K562 (cell line): ENCODE measurements around the gene EPDR1. TPM values are rescaled to one million over a fixed set of nuclear protein-coding genes. Genes with fewer than 3 reads are reported as not detected.

Experiments used
- MTF1 ChIP-seq: fragments of 250-450 bp; sonication (Bioruptor Pico); IDR thresholded peaks from 2 replicates; pipeline ENCODE4 v1.9.0; 2021; ENCODE audit warnings: moderate library complexity, mild to moderate bottlenecking, inconsistent platforms, borderline replicate concordance
- NCOR1 ChIP-seq: fragments of 450-650 bp; IDR thresholded peaks from 2 replicates; pipeline ENCODE4 v1.6.1; 2016; ENCODE audit warnings: mild to moderate bottlenecking, moderate library complexity
- SIRT6 ChIP-seq: IDR thresholded peaks from one replicate; pipeline ENCODE4 v1.6.1; 2012; ENCODE audit warnings: low read depth, mild to moderate bottlenecking, control low read depth, inconsistent platforms, low read length, moderate library complexity
- TEAD4 ChIP-seq, 2 experiments: sonication (generic) in 1 of 2; formaldehyde crosslinking in 1 of 2; IDR thresholded peaks; 2 replicates each; pipeline versions ENCODE4 v1.6.1 to v1.8.0; 2012 to 2022; ENCODE audit warnings: borderline replicate concordance in 1 of 2, inconsistent platforms in 1 of 2, low read length in 1 of 2, mild to moderate bottlenecking in 1 of 2, missing genetic modification reagents in 1 of 2
- polyA plus RNA-seq, 8 experiments: library from polyadenylated mRNA; depleted of rRNA in 4 of 8; stranded (reverse) in 5 of 8; unstranded in 3 of 8; fragments of >200 nt; fragmentation: Nextera tagmentation in 2 of 8; fragmentation: Illumina TruSeq in 1 of 8; extraction: Ambion mirVana in 2 of 8; extraction: Trizol in 1 of 8; gene quantifications; 2 replicates each; pipeline versions ENCODE4 v1.2.1 to v1.2.3, GENCODE V29; 2011 to 2014; ENCODE audit warnings: inconsistent platforms in 1 of 8, missing spikeins in 1 of 8
- total RNA-seq, 7 experiments: library from RNA; depleted of rRNA in 6 of 7; stranded (reverse); fragments of >200 nt in 6 of 7; fragmentation: Illumina TruSeq in 2 of 7; extraction: Trizol in 2 of 7; gene quantifications; 2 replicates each; pipeline versions ENCODE4 v1.2.1 to v1.2.3, GENCODE V29; 2011 to 2021; ENCODE audit warnings: low replicate concordance in 1 of 7

Gene EPDR1
- total and polyA plus RNA-seq, 9 of the 15 experiments (the other 6 are each of a cell fraction or from before 2014, with no cell fraction given) = 0.01 to 0.11 TPM; not detected in 7

DNA sequence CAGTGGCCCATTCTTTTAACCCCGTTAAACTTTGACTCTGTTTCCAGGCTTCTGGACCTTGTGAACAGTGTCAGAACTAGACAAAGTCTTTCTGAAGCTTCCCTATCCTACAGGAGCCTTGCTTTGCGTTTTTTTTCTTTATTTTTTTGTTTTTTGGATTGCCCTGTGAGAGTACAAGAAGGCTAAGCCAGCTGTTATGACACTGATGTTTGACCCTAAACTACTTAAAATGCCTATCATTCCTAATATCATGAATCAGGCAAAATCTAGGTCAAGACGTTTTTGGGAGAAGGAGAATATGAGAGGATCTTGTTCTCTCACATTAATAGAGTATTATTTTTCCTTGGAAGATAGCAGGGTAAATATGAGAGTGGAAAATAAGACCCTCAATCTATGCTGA lies 79.8 kb downstream of the EPDR1 start (continued):
- TF ChIP-seq NCOR1 (no peak), TEAD4 (IDR thresholded peaks at IDR 0.05; ENCODE audit: low read length) (no peak), TEAD4 (CRISPR knock-in tag; IDR thresholded peaks at IDR 0.05; ENCODE audit: borderline replicate concordance) (no peak), SIRT6 (no peak), MTF1 (no peak)

Other genes starting within 250 kb of the EPDR1 start
- gene GPR141, start 236.9 kb upstream of the EPDR1 start, total RNA-seq (2014; rRNA removed) = not detected in 2 replicates
- gene GPR141, start 236.9 kb upstream of the EPDR1 start, total RNA-seq (2014; rRNA removed; fragmentation: Illumina TruSeq; extraction: Trizol) = not detected in 2 replicates
- not detected in 2 replicates for gene GPR141, start 236.9 kb upstream of the EPDR1 start, total RNA-seq (2015; rRNA removed; fragmentation: Illumina TruSeq; extraction: Trizol)
- gene GPR141, start 236.9 kb upstream of the EPDR1 start, total RNA-seq (2021) = not detected in 2 replicates
- not detected in 2 replicates for gene GPR141, start 236.9 kb upstream of the EPDR1 start, polyA plus RNA-seq (2011; rRNA removed)
- not detected in 2 replicates for gene GPR141, start 236.9 kb upstream of the EPDR1 start, polyA plus RNA-seq (2014; fragmentation: Illumina TruSeq; extraction: Trizol)
- not detected for gene GPR141, start 236.9 kb upstream of the EPDR1 start, polyA plus RNA-seq (2014; fragmentation: Nextera tagmentation; extraction: Ambion mirVana)
- gene GPR141, start 236.9 kb upstream of the EPDR1 start, polyA plus RNA-seq (2014; rRNA removed) = not detected in 2 replicates
- gene NME8, start 72.0 kb upstream of the EPDR1 start, total RNA-seq (2014; rRNA removed) = not detected in 2 replicates
- not detected in 2 replicates for gene NME8, start 72.0 kb upstream of the EPDR1 start, total RNA-seq (2014; rRNA removed; fragmentation: Illumina TruSeq; extraction: Trizol)
- gene NME8, start 72.0 kb upstream of the EPDR1 start, total RNA-seq (2015; rRNA removed; fragmentation: Illumina TruSeq; extraction: Trizol) = not detected in 2 replicates
- not detected in 2 replicates for gene NME8, start 72.0 kb upstream of the EPDR1 start, total RNA-seq (2021)
- not detected in 2 replicates for gene NME8, start 72.0 kb upstream of the EPDR1 start, polyA plus RNA-seq (2011; rRNA removed)
- gene NME8, start 72.0 kb upstream of the EPDR1 start, polyA plus RNA-seq (2014; fragmentation: Illumina TruSeq; extraction: Trizol) = not detected in 2 replicates
- gene NME8, start 72.0 kb upstream of the EPDR1 start, polyA plus RNA-seq (2014; fragmentation: Nextera tagmentation; extraction: Ambion mirVana) = not detected
- not detected in 2 replicates for gene NME8, start 72.0 kb upstream of the EPDR1 start, polyA plus RNA-seq (2014; rRNA removed)
- gene SFRP4, start 3.8 kb upstream of the EPDR1 start, total RNA-seq (2014; rRNA removed) = not detected in 2 replicates
- gene SFRP4, start 3.8 kb upstream of the EPDR1 start, total RNA-seq (2014; rRNA removed; fragmentation: Illumina TruSeq; extraction: Trizol) = not detected in 2 replicates
- gene SFRP4, start 3.8 kb upstream of the EPDR1 start, total RNA-seq (2015; rRNA removed; fragmentation: Illumina TruSeq; extraction: Trizol) = not detected in 2 replicates
- not detected in 2 replicates for gene SFRP4, start 3.8 kb upstream of the EPDR1 start, total RNA-seq (2021)
- gene SFRP4, start 3.8 kb upstream of the EPDR1 start, polyA plus RNA-seq (2011; rRNA removed) = not detected in 2 replicates
- gene SFRP4, start 3.8 kb upstream of the EPDR1 start, polyA plus RNA-seq (2014; fragmentation: Illumina TruSeq; extraction: Trizol) = not detected in 2 replicates
- not detected for gene SFRP4, start 3.8 kb upstream of the EPDR1 start, polyA plus RNA-seq (2014; fragmentation: Nextera tagmentation; extraction: Ambion mirVana)
- 0.05 TPM in 1 of 2 replicates, not detected in the other for gene SFRP4, start 3.8 kb upstream of the EPDR1 start, polyA plus RNA-seq (2014; rRNA removed)